ENCODE results near the gene GOLGA6L2.
"Not testable (repeated sequence)": the region's sequence is repeated elsewhere in the genome, so short reads cannot be mapped to it uniquely, and the experiment has no call there.

Gene GOLGA6L2

DNA sequence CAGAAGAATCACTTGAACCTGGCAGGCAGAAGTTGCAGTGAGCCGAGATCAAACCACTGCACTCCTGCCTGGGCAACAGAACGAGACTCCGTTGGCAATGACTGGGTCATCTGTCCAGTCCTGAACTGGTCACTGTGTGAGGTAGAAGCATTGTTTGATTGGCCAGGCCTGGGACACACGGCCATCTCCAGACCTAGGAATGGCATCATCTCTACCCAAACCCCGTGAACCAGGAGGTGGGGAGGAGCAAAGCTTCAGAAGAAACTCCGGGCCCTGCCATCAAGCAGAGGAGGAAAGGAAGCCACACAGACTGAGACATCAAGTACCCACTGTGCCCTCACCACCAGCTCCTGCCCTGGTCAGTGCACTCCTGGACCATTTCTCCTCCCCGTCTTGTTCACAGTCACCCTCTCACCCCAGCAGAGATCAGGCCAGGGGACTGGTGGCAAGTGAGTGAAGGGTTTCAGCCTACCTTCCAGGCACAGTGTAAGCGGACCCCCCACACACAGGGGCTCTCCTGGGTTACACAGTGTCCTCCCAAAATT lies 31.6 kb downstream of the GOLGA6L2 start:
- TF ChIP-seq, protein P1, sequence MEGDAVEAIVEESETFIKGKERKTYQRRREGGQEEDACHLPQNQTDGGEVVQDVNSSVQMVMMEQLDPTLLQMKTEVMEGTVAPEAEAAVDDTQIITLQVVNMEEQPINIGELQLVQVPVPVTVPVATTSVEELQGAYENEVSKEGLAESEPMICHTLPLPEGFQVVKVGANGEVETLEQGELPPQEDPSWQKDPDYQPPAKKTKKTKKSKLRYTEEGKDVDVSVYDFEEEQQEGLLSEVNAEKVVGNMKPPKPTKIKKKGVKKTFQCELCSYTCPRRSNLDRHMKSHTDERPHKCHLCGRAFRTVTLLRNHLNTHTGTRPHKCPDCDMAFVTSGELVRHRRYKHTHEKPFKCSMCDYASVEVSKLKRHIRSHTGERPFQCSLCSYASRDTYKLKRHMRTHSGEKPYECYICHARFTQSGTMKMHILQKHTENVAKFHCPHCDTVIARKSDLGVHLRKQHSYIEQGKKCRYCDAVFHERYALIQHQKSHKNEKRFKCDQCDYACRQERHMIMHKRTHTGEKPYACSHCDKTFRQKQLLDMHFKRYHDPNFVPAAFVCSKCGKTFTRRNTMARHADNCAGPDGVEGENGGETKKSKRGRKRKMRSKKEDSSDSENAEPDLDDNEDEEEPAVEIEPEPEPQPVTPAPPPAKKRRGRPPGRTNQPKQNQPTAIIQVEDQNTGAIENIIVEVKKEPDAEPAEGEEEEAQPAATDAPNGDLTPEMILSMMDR (IDR thresholded peaks at IDR 0.05; ENCODE audit: low read depth, low read length): no peak
- no peak overlapping the region for H3K4me3 ChIP-seq (ENCODE audit: low read depth, low read length)

DNA sequence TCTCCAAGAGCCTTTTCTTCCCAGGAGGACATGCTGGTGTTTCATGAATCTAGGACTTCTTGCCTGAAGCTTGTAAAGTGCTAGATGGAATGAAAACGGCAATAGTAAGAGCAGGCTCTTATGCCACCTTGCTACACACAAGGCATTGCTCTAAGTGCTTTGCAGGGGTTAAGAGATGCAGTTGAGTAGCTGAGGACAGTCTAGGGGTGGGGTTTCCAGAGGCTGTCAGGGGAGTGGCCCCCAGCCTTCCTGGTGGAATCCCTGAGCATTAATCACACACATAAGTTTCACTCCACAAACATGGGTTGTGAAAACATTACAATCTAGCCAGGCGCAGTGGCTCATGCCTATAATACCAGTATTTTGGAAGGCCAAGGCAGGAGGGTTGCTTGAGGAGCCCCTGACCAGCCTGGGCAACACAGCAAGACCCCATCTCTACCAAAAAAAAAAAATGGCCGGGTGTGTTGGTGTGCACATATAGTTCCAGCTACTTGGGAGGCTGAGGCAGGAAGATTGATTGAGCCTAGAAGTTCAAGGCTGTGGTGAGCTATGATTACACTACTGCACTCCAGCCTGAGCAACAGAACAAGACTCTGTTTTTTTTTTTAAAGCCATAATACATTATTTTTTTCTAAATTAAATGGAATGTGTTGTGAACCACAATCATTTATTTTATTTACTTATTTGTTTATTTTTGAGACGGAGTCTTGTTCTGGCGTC lies 34.0 kb downstream of the GOLGA6L2 start:
- H3K4me3 ChIP-seq (ENCODE audit: low read depth, low read length): not testable (repeated sequence)

DNA sequence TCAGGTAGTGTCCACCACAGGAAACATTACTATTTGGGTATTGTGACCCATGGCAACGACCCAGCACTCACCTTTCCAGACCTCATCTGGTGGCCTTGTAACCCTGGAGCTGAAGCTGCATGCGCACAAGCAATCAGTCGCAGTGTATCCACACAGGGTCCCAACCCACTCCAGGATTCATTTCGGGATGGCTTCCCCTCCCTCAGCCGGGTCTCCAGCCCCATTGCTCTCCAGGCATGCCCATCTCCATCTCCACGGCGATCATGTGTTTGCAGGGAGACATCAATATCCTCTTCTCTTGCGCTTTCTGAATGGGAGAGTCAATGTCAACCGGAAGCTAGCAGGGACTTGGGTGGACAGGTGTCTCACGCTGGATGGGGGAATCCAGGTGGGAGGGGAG lies 35.2 kb downstream of the GOLGA6L2 start:
- TF ChIP-seq, protein P1 (IDR thresholded peaks at IDR 0.05; ENCODE audit: low read depth, low read length): no peak

DNA sequence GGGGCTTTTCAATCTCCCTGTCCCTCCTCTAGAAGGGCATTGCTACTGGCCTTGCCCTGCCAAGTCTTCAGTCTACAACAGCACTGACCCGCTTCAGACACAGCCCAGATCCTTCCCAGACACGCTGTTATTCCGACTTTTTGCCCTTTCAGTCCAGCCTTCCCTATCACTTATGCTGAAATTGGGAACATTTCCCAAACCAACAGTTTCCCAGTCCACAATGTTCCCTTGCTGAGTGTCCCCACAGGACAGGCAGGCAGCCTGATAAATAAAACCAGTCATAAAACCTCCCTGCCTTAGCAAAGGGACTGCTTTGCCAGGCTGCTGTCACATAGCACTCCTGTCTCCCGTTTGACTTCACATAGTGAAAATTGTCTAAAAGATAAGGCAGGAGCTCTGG lies 43.5 kb downstream of the GOLGA6L2 start:
- TF ChIP-seq, protein P1 (IDR thresholded peaks at IDR 0.05; ENCODE audit: low read depth, low read length): no peak
- no peak overlapping the region for H3K4me3 ChIP-seq (ENCODE audit: low read depth, low read length)

More for the DNA sequence above, 35.2 kb downstream of the GOLGA6L2 start:
- H3K4me3 ChIP-seq (ENCODE audit: low read depth, low read length): no peak overlapping the region

DNA sequence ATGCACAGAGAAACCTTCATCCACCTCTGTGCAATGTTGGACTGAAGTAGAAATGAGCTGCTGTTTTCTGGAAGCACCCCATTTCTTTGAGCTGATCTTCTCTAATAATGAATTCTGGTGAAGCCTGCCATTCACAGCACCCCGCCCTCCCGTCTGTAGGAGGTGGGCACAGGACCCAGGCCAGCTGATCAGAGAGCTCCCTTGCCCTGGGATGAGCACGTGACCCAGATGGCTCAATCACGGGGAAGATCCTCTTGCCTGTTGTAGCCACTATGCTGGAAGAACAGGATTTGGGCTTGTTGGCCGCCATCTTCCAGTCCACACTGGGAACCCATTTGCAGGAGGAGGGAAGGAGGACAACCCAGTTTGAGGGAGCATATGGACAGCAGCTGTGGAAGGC lies 44.5 kb downstream of the GOLGA6L2 start:
- H3K4me3 ChIP-seq (ENCODE audit: low read depth, low read length): no peak overlapping the region
- TF ChIP-seq, protein P1 (IDR thresholded peaks at IDR 0.05; ENCODE audit: low read depth, low read length): no peak

DNA sequence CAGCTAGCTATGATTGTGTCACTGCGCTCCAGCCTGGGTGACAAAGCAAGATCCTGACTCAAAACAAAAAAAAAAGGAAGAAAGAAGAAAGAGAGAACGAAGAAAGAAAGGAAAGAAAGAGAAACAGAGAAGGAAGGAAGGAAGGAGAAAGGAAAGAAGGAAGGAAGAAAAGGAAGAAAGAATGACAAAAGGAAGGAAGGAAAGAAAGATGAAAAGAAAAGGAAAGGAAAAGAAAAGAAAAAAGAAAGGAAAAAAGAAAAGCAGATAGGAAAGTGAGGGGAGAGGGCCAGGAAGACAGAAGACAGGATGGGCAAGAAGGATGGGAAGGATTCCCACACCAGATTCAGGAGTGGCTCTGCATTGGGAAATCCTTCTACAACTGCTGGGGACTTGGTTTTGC lies 44.9 kb downstream of the GOLGA6L2 start:
- H3K4me3 ChIP-seq (ENCODE audit: low read depth, low read length): no peak overlapping the region
- TF ChIP-seq, protein P1 (IDR thresholded peaks at IDR 0.05; ENCODE audit: low read depth, low read length): no peak

DNA sequence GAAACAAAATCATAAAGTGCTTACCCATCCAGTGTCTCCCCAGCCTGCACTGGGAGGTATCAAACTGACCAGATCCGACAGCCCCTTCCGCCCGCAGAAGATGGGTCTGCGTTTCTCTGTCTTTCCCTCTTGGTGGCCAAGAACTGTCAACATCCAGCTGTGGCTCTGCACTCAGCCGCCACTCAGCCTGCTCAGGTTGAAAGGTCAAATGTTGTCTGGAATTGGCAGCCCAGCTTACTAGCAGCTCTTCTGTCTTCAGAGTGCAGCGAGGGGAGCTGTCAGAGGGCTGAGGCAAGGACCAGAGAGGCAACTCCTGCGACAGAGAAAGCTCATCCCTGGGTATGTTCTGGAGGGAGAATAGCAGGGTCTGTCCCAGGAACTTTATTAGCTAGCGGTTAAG lies 45.4 kb downstream of the GOLGA6L2 start:
- TF ChIP-seq, protein P1 (IDR thresholded peaks at IDR 0.05; ENCODE audit: low read depth, low read length): no peak

DNA sequence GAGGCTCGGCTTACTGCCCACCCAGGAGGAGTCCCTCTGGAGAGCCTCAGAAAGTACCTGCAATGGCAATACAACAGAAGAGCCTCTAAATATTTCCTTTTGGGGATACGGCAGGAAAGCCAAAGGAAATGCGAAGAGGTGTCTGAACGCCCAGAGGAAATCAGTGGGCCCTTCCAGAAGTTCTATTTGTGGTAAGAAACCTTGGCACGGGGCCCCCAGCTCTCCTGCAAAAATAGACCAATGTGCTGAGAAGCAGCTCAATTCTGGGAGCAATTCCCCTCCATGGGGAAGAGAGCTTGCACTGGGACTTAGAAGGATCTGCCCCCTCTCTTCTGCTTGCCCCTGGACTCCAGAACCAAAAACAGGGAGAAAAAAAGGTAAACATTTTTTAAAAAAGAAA lies 47.8 kb downstream of the GOLGA6L2 start:
- H3K4me3 ChIP-seq (ENCODE audit: low read depth, low read length): not testable (repeated sequence)

More for the DNA sequence above, 45.4 kb downstream of the GOLGA6L2 start:
- H3K4me3 ChIP-seq (ENCODE audit: low read depth, low read length): no peak overlapping the region

DNA sequence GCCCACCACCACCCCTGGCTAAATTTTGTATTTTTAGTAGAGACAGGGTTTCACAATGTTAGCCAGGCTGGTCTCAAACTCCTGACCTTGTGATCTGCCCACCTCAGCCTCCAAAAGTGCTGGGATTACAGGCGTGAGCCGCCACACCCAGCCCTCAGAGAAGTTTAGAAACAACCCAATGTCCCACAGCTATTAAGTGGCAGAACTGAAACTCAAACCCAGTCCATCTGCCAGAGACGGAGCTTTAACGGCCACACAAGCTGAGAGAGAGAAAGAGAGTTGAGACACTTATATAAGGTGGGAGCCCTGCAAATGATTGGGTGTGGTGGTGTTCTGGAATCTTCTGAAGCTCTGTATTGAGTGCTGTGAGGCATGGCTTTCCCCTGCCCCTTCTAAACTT lies 48.7 kb downstream of the GOLGA6L2 start:
- H3K4me3 ChIP-seq (ENCODE audit: low read depth, low read length): not testable (repeated sequence)

Measured in WI38 (cell line).